A549 (cell line): Measurements from ENCODE around the gene IL1RAP.

ENCODE experiments used
- ESRRA ChIP-seq: fragments of 150-350 bp; IDR thresholded peaks from 2 replicates; pipeline ENCODE4 v1.6.1; 2014; ENCODE audit warnings: mild to moderate bottlenecking, low read length, borderline replicate concordance
- KDM1A ChIP-seq: fragments of 200-600 bp; sonication (generic); IDR thresholded peaks from 2 replicates; pipeline ENCODE4 v1.6.1; 2016; ENCODE audit warnings: low read depth, mild to moderate bottlenecking
- POLR2A ChIP-seq: IDR thresholded peaks from 2 replicates; pipeline ENCODE4 v1.6.1; 2012; ENCODE audit warnings: mild to moderate bottlenecking, low read length
- REST ChIP-seq: fragments of 200-600 bp; sonication (generic); IDR thresholded peaks from 2 replicates; pipeline ENCODE4 v1.6.1; 2016; ENCODE audit warnings: antibody characterized with exemption, mild to moderate bottlenecking, moderate library complexity
- TF ChIP-seq, protein P1 (sequence below): fragments of >200 bp; sonication (Bioruptor Twin); formaldehyde crosslinking; IDR thresholded peaks from 3 replicates; pipeline ENCODE4 v1.5.1; 2016

- TF ChIP-seq, protein P1, sequence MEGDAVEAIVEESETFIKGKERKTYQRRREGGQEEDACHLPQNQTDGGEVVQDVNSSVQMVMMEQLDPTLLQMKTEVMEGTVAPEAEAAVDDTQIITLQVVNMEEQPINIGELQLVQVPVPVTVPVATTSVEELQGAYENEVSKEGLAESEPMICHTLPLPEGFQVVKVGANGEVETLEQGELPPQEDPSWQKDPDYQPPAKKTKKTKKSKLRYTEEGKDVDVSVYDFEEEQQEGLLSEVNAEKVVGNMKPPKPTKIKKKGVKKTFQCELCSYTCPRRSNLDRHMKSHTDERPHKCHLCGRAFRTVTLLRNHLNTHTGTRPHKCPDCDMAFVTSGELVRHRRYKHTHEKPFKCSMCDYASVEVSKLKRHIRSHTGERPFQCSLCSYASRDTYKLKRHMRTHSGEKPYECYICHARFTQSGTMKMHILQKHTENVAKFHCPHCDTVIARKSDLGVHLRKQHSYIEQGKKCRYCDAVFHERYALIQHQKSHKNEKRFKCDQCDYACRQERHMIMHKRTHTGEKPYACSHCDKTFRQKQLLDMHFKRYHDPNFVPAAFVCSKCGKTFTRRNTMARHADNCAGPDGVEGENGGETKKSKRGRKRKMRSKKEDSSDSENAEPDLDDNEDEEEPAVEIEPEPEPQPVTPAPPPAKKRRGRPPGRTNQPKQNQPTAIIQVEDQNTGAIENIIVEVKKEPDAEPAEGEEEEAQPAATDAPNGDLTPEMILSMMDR: no peak
- no peak for TF ChIP-seq POLR2A
- no peak for TF ChIP-seq REST
- no peak for TF ChIP-seq KDM1A
- TF ChIP-seq ESRRA: no peak
Observed at GRCh38 chr3:190506271-190506670, 7.6 kb upstream of the IL1RAP start.
